H1 (cell line): ENCODE data around the gene DYRK2. TPM values are rescaled to one million over a fixed set of nuclear protein-coding genes. Genes with fewer than 3 reads are reported as not detected.

ENCODE experiments used
- CTCF ChIA-PET: fragments of 300-600 bp; sonication (Branson Sonifier 250); formaldehyde crosslinking; loops from one replicate; lab custom pipeline; 2021; ENCODE audit not compliant: partially characterized antibody; lab: Charles Lee
- POLR2A ChIA-PET: fragments of 300-600 bp; sonication (Branson Sonifier 250); formaldehyde crosslinking; loops from one replicate; lab custom pipeline; 2021; ENCODE audit warnings: inconsistent platforms; ENCODE audit not compliant: partially characterized antibody; lab: Charles Lee
- DNase-seq, 2 experiments: peaks; one replicate each; pipeline versions ENCODE4 v3.0.0 to v3.0.0-alpha.2; 2010 to 2022; ENCODE audit warnings: low spot score in 2 of 2, low read depth in 1 of 2, mixed read lengths in 1 of 2
- FAIRE-seq: peaks from 2 replicates; lab custom pipeline; 2011; peaks lifted over from hg19 to GRCh38; lab: Jason Lieb, UNC
- H2AFZ ChIP-seq: 2 replicates; pipeline ENCODE4 v1.8.1; 2012; ENCODE audit warnings: low read length, inconsistent platforms
- H2AK5ac ChIP-seq: 2 replicates; pipeline ENCODE4 v1.6.1; 2013; ENCODE audit warnings: low read depth, low read length
- H2BK120ac ChIP-seq: replicated peaks from 2 replicates; pipeline ENCODE3; 2013; ENCODE audit warnings: low read depth, low read length, inconsistent platforms
- H2BK12ac ChIP-seq: 2 replicates; pipeline ENCODE4 v1.6.1; 2013; ENCODE audit warnings: low read depth, low read length
- H2BK15ac ChIP-seq: 2 replicates; pipeline ENCODE4 v1.6.1; 2013; ENCODE audit warnings: low read length
- H2BK20ac ChIP-seq: 2 replicates; pipeline ENCODE4 v1.6.1; 2013; ENCODE audit warnings: low read length
- H2BK5ac ChIP-seq: 2 replicates; pipeline ENCODE4 v1.6.1; 2013; ENCODE audit warnings: low read depth, low read length
- H3K14ac ChIP-seq: 2 replicates; pipeline ENCODE4 v1.6.1; 2013; ENCODE audit warnings: inconsistent platforms; ENCODE audit not compliant: insufficient read length
- H3K18ac ChIP-seq: 2 replicates; pipeline ENCODE4 v1.6.1; 2013; ENCODE audit warnings: low read length; ENCODE audit errors: extremely low read depth
- H3K23ac ChIP-seq: 2 replicates; pipeline ENCODE4 v1.6.1; 2013; ENCODE audit warnings: inconsistent platforms; ENCODE audit not compliant: insufficient read length
- H3K23me2 ChIP-seq: 2 replicates; pipeline ENCODE4 v1.6.1; 2013; ENCODE audit warnings: low read depth, low read length
- H3K27ac ChIP-seq: 2 replicates; pipeline ENCODE4 v1.6.1; 2011; ENCODE audit warnings: low read depth, low read length, inconsistent platforms
- H3K27me3 ChIP-seq, 4 experiments: replicated peaks in 1 of 4; 1 replicate in 1 of 4; 2 replicates in 3 of 4; pipeline versions ENCODE4 v1.6.1 to v1.8.1; 2011 to 2013; ENCODE audit warnings: low read length in 3 of 4, mild to moderate bottlenecking in 3 of 4, inconsistent platforms in 2 of 4, mixed read lengths in 2 of 4, moderate library complexity in 1 of 4; ENCODE audit not compliant: control insufficient read depth in 3 of 4, insufficient read depth in 3 of 4; ENCODE audit errors: extremely low read depth in 1 of 4
- H3K36me3 ChIP-seq, 4 experiments: 2 replicates each; pipeline versions ENCODE4 v1.6.1 to v1.8.1; 2011 to 2013; ENCODE audit warnings: mild to moderate bottlenecking in 4 of 4, low read length in 3 of 4, moderate library complexity in 2 of 4, control low read depth in 1 of 4, inconsistent platforms in 1 of 4; ENCODE audit not compliant: insufficient read depth in 4 of 4, control insufficient read depth in 2 of 4
- H3K4ac ChIP-seq: replicated peaks from 2 replicates; pipeline ENCODE3; 2013; ENCODE audit warnings: low read length, low read depth, mixed read lengths, inconsistent platforms; ENCODE audit not compliant: insufficient read length
- H3K4me1 ChIP-seq, 4 experiments: replicated peaks in 1 of 4; 1 replicate in 1 of 4; 2 replicates in 3 of 4; pipeline versions ENCODE4 v1.6.1 to v1.8.1; 2011 to 2013; ENCODE audit warnings: low read length in 3 of 4, inconsistent platforms in 2 of 4, mixed read lengths in 1 of 4; ENCODE audit not compliant: insufficient read depth in 4 of 4, control insufficient read depth in 3 of 4
- H3K4me2 ChIP-seq, 2 experiments: 2 replicates each; pipeline versions ENCODE4 v1.6.1 to v1.8.1; 2011 to 2013; ENCODE audit warnings: low read depth in 2 of 2, low read length in 2 of 2, control low read depth in 1 of 2, inconsistent platforms in 1 of 2, mild to moderate bottlenecking in 1 of 2; ENCODE audit not compliant: insufficient read depth in 1 of 2
- H3K4me3 ChIP-seq, 4 experiments: fragments of 200-600, 300-600 bp in 1 of 4; sonication (generic), shearing (Covaris generic), sonication (Bioruptor Twin) in 1 of 4; 2 replicates each; pipeline versions ENCODE4 v1.5.1 to v1.8.1; 2011 to 2016; ENCODE audit warnings: low read length in 4 of 4, low read depth in 3 of 4, control low read depth in 2 of 4, inconsistent platforms in 2 of 4, mild to moderate bottlenecking in 2 of 4, mixed read lengths in 1 of 4, moderate library complexity in 1 of 4; ENCODE audit not compliant: insufficient read depth in 2 of 4; ENCODE audit errors: extremely low read depth in 1 of 4
- H3K56ac ChIP-seq: replicated peaks from 2 replicates; pipeline ENCODE3; 2013; ENCODE audit warnings: low read depth, mild to moderate bottlenecking, mixed read lengths, low read length, inconsistent platforms; ENCODE audit not compliant: insufficient read length
- H3K79me1 ChIP-seq: 2 replicates; pipeline ENCODE4 v1.6.1; 2013; ENCODE audit warnings: low read depth, low read length, control low read depth
- H3K79me2 ChIP-seq, 2 experiments: 2 replicates each; pipeline versions ENCODE4 v1.6.1 to v1.8.1; 2012 to 2013; ENCODE audit warnings: low read length in 2 of 2, mild to moderate bottlenecking in 2 of 2, inconsistent platforms in 1 of 2; ENCODE audit not compliant: insufficient read depth in 2 of 2, control insufficient read depth in 1 of 2
- H3K9ac ChIP-seq, 4 experiments: replicated peaks in 1 of 4; 1 replicate in 1 of 4; 2 replicates in 3 of 4; pipeline versions ENCODE4 v1.6.1 to v1.8.1; 2011 to 2013; ENCODE audit warnings: low read depth in 3 of 4, low read length in 3 of 4, control low read depth in 2 of 4, mild to moderate bottlenecking in 2 of 4, moderate library complexity in 2 of 4, inconsistent platforms in 1 of 4; ENCODE audit errors: extremely low read depth in 1 of 4
- H3K9me3 ChIP-seq, 2 experiments: 2 replicates each; pipeline versions ENCODE4 v1.6.1 to v1.8.1; 2012 to 2013; ENCODE audit warnings: mild to moderate bottlenecking in 2 of 2, moderate library complexity in 2 of 2, control low read depth in 1 of 2, inconsistent platforms in 1 of 2, low read depth in 1 of 2, low read length in 1 of 2, mixed read lengths in 1 of 2; ENCODE audit not compliant: insufficient read depth in 2 of 2
- H4K20me1 ChIP-seq, 2 experiments: replicated peaks in 1 of 2; 2 replicates each; pipeline versions ENCODE3 to v1.8.1; 2011 to 2013; ENCODE audit warnings: inconsistent platforms in 2 of 2, low read length in 2 of 2, mild to moderate bottlenecking in 1 of 2; ENCODE audit not compliant: insufficient read depth in 2 of 2, control insufficient read depth in 1 of 2
- H4K5ac ChIP-seq: 2 replicates; pipeline ENCODE4 v1.6.1; 2013; ENCODE audit warnings: low read length, low read depth, mixed read lengths, inconsistent platforms; ENCODE audit not compliant: insufficient read length
- H4K8ac ChIP-seq: 2 replicates; pipeline ENCODE4 v1.8.0; 2013; ENCODE audit warnings: mild to moderate bottlenecking, moderate library complexity, low read length, inconsistent platforms; ENCODE audit not compliant: insufficient read depth; ENCODE audit errors: extremely low read depth
- H4K91ac ChIP-seq: replicated peaks from 2 replicates; pipeline ENCODE3; 2013; ENCODE audit warnings: low read length, mixed read lengths, inconsistent platforms; ENCODE audit not compliant: insufficient read length
- BACH1 ChIP-seq: IDR thresholded peaks from 2 replicates; pipeline ENCODE4 v1.6.1; 2012; ENCODE audit warnings: low read length, improper control_type of control experiment
- BRCA1 ChIP-seq: IDR thresholded peaks from 2 replicates; pipeline ENCODE4 v1.6.1; 2012; ENCODE audit warnings: low read depth, low read length, improper control_type of control experiment
- CBX5 ChIP-seq: fragments of 300-800, 300-1000 bp; sonication (generic); IDR thresholded peaks from 2 replicates; pipeline ENCODE4 v1.7.1; 2016; ENCODE audit warnings: antibody characterized with exemption, low read length, low read depth
- CHD1 ChIP-seq: IDR thresholded peaks from 2 replicates; pipeline ENCODE4 v1.6.1; 2012; ENCODE audit warnings: low read depth, low read length, improper control_type of control experiment
- CREB1 ChIP-seq: IDR thresholded peaks from 2 replicates; pipeline ENCODE4 v1.6.1; 2012; ENCODE audit warnings: inconsistent platforms
- EP300 ChIP-seq, 2 experiments: IDR thresholded peaks; 1 replicate in 1 of 2; 2 replicates in 1 of 2; pipeline ENCODE4 v1.6.1; 2011 to 2012; ENCODE audit warnings: low read depth in 2 of 2, low read length in 2 of 2, mild to moderate bottlenecking in 2 of 2, borderline replicate concordance in 1 of 2, inconsistent platforms in 1 of 2, moderate library complexity in 1 of 2
- EZH2 ChIP-seq: fragments of 200-600 bp; sonication (generic); IDR thresholded peaks from 2 replicates; pipeline ENCODE4 v1.7.1; 2012; ENCODE audit warnings: low read depth, mild to moderate bottlenecking, moderate library complexity, low read length, inconsistent platforms; ENCODE audit not compliant: severe bottlenecking
- JUND ChIP-seq: IDR thresholded peaks from 2 replicates; pipeline ENCODE4 v1.6.1; 2011; ENCODE audit warnings: mild to moderate bottlenecking, improper control_type of control experiment, low read length
- KDM5A ChIP-seq: fragments of 200-600 bp; IDR thresholded peaks from 2 replicates; pipeline ENCODE4 v1.7.1; 2012; ENCODE audit warnings: mild to moderate bottlenecking, low read length, inconsistent platforms, mixed read lengths
- NRF1 ChIP-seq: IDR thresholded peaks from 2 replicates; pipeline ENCODE4 v1.6.1; 2011; ENCODE audit warnings: mild to moderate bottlenecking, low read depth, low read length, improper control_type of control experiment
- POU5F1 ChIP-seq: IDR thresholded peaks from 2 replicates; pipeline ENCODE4 v1.6.1; 2011; ENCODE audit warnings: low read depth, mild to moderate bottlenecking, low read length, moderate library complexity
- RBBP5 ChIP-seq: IDR thresholded peaks from 2 replicates; pipeline ENCODE4 v1.7.1; 2012; ENCODE audit warnings: low read depth, mild to moderate bottlenecking, inconsistent platforms, low read length, moderate library complexity, borderline replicate concordance
- SIN3A ChIP-seq, 2 experiments: IDR thresholded peaks in 1 of 2; conservative IDR thresholded peaks in 1 of 2; 2 replicates each; pipeline ENCODE4 v1.6.1; 2011 to 2012; ENCODE audit warnings: low read length in 2 of 2, improper control_type of control experiment in 1 of 2, low read depth in 1 of 2, mild to moderate bottlenecking in 1 of 2
- SP4 ChIP-seq: IDR thresholded peaks from 2 replicates; pipeline ENCODE4 v1.6.1; 2012; ENCODE audit warnings: low read length, inconsistent platforms
- WGBS, 2 experiments: shearing (Covaris generic) in 1 of 2; methylation state at CpG; one replicate each; pipeline versions ENCODE4 v1.1.6 to v1.1.7; 2013 to 2015; ENCODE audit warnings: low lambda C conversion rate in 2 of 2, mixed read lengths in 2 of 2, inconsistent platforms in 1 of 2, low coverage in 1 of 2, missing lambda C conversion rate in 1 of 2; ENCODE audit not compliant: insufficient replicate concordance in 2 of 2, insufficient coverage in 1 of 2, insufficient read length in 1 of 2; ENCODE audit errors: extremely low coverage in 1 of 2, missing lambda C conversion rate in 1 of 2; 5-methylcytosine and 5-hydroxymethylcytosine counted together
- polyA plus RNA-seq, 7 experiments: library from polyadenylated mRNA; depleted of rRNA in 3 of 7; stranded (reverse) in 5 of 7; unstranded in 2 of 7; fragments of >200 nt in 5 of 7; fragments of 200-250 nt in 2 of 7; gene quantifications; 1 replicate in 5 of 7; 2 replicates in 1 of 7; 4 replicates in 1 of 7; pipeline versions ENCODE4 v1.2.1 to v1.2.3, GENCODE V29; 2011 to 2013; ENCODE audit warnings: missing spikeins in 2 of 7, mixed read lengths in 2 of 7
- total RNA-seq: library from RNA; stranded (reverse); fragmentation: NEBNext Ultra II Directional; extraction: Animal tissue kit (Norgen Biotek cat#: 25700); gene quantifications from 2 replicates; pipeline ENCODE4 v1.2.1, GENCODE V29; 2021

The DYRK2 gene
- total and polyA plus RNA-seq, 2 of the 8 experiments (the other 6 are each of a cell fraction or from before 2014, with no cell fraction given): 11.2 to 31.6 TPM

GRCh38 chr12:67712011-67712410 is 63.5 kb downstream of the DYRK2 start:
- no peak for TF ChIP-seq CBX5
- TF ChIP-seq RBBP5: no peak
- TF ChIP-seq BACH1: no peak
- no peak for TF ChIP-seq JUND
- no peak for TF ChIP-seq BRCA1
- TF ChIP-seq KDM5A: no peak
- TF ChIP-seq CREB1: no peak
- no peak for TF ChIP-seq NRF1
- no peak for TF ChIP-seq POU5F1
- TF ChIP-seq SP4: no peak
- no peak for TF ChIP-seq CHD1
- TF ChIP-seq EZH2: no peak
- TF ChIP-seq EP300 (IDR thresholded peaks at IDR 0.05; ENCODE audit: borderline replicate concordance in 1 of 2, low read depth in 2 of 2, low read length in 2 of 2): no peak
- no peak for TF ChIP-seq SIN3A (conservative IDR thresholded peaks at IDR 0.05 in 1 of 2, IDR thresholded peaks at IDR 0.05 in 1 of 2; ENCODE audit: low read depth in 1 of 2, low read length in 2 of 2)
- TF ChIP-seq, all 59 proteins: peak for 0
- no peak overlapping the region for H3K4me3 ChIP-seq
- H2BK120ac ChIP-seq: no peak overlapping the region
- H2BK20ac ChIP-seq: no peak overlapping the region
- no peak overlapping the region for H2AFZ ChIP-seq
- no peak overlapping the region for H3K56ac ChIP-seq
- H3K4ac ChIP-seq: no peak overlapping the region
- no peak overlapping the region for H3K18ac ChIP-seq
- H3K4me2 ChIP-seq: no peak overlapping the region
- DNase-seq (no peak), FAIRE-seq (no peak)
- H2BK12ac ChIP-seq: no peak overlapping the region
- CTCF ChIA-PET: interaction anchor here (1.6 kb wide), 1 partner anchor 231 kb away, joined by 5 read pairs; no protein-coding TSS in a partner anchor
- no peak overlapping the region for H2AK5ac ChIP-seq
- no peak overlapping the region for H3K14ac ChIP-seq
- H4K91ac ChIP-seq: no peak overlapping the region
- peaks cover 0 to 3% (median 0%) of the 10 kb centered on the region in 4 experiments; a peak in 3 of 7 replicates for H3K4me1 ChIP-seq
- WGBS, 2 experiments: 100% methylated on average over 1 of the region's 1 CpG; no CpG with 5 or more reads in 1 of the 2 experiments
- POLR2A ChIA-PET: no interaction called here
- no peaks in the 10 kb centered on the region for H3K9me3 ChIP-seq
- no peak overlapping the region for H3K23ac ChIP-seq
- H3K36me3 ChIP-seq: no peaks in the 10 kb centered on the region
- H4K20me1 ChIP-seq: no peaks in the 10 kb centered on the region
- no peak overlapping the region for H3K27ac ChIP-seq
- H2BK15ac ChIP-seq: no peak overlapping the region
- H4K5ac ChIP-seq: no peak overlapping the region
- H3K27me3 ChIP-seq: no peaks in the 10 kb centered on the region
- no peaks in the 10 kb centered on the region for H3K79me2 ChIP-seq
- H3K9ac ChIP-seq: no peak overlapping the region
- H2BK5ac ChIP-seq: no peak overlapping the region
- no peaks in the 10 kb centered on the region for H3K79me1 ChIP-seq
- H3K23me2 ChIP-seq: no peaks in the 10 kb centered on the region
- no peak overlapping the region for H4K8ac ChIP-seq
